MM.1S (cell line): ENCODE results near the gene ARHGEF12.

Experiments
- EZH2 ChIP-seq: fragments of 300-600 bp; sonication (generic); optimal IDR thresholded peaks from 2 replicates; pipeline ENCODE3; 2017; ENCODE audit warnings: low read depth, mild to moderate bottlenecking, antibody characterized with exemption, low read length, mixed read lengths
- EZH2phosphoT487 ChIP-seq: fragments of 300-600 bp; sonication (generic); IDR thresholded peaks from 2 replicates; pipeline ENCODE4 v1.6.1; 2018; ENCODE audit warnings: antibody characterized with exemption, low read length
- TF ChIP-seq, protein P1 (sequence below): fragments of 300-600 bp; sonication (generic); IDR thresholded peaks from 2 replicates; pipeline ENCODE4 v1.5.1; 2016; ENCODE audit warnings: antibody characterized with exemption, low read length, mixed read lengths

DNA sequence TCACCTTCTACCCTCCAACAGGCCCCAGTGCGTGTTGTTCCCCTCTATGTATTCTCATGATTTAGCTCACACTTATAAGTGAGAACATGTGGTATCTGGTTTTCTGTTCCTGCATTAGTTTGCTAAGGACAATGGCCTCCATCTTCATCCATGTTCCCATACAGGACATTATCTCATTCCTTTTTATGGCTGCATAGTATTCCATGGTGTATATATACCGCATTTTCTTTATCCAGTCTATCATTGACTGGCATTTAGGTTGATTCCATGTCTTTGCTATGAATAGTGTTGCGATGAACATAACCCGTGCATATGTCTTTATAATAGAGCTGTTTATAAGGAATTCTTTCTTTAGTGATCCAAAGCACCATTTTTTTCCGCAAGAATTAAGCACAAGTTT is 39.7 kb upstream of the ARHGEF12 start:
- TF ChIP-seq, protein P1, sequence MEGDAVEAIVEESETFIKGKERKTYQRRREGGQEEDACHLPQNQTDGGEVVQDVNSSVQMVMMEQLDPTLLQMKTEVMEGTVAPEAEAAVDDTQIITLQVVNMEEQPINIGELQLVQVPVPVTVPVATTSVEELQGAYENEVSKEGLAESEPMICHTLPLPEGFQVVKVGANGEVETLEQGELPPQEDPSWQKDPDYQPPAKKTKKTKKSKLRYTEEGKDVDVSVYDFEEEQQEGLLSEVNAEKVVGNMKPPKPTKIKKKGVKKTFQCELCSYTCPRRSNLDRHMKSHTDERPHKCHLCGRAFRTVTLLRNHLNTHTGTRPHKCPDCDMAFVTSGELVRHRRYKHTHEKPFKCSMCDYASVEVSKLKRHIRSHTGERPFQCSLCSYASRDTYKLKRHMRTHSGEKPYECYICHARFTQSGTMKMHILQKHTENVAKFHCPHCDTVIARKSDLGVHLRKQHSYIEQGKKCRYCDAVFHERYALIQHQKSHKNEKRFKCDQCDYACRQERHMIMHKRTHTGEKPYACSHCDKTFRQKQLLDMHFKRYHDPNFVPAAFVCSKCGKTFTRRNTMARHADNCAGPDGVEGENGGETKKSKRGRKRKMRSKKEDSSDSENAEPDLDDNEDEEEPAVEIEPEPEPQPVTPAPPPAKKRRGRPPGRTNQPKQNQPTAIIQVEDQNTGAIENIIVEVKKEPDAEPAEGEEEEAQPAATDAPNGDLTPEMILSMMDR, result no peak
- TF ChIP-seq EZH2phosphoT487 (no peak), EZH2 (no peak)
